ENCODE data around the gene LCT.
"Not testable (repeated sequence)": the region's sequence is repeated elsewhere in the genome, so short reads cannot be mapped to it uniquely, and the experiment has no call there.

Gene LCT

DNA sequence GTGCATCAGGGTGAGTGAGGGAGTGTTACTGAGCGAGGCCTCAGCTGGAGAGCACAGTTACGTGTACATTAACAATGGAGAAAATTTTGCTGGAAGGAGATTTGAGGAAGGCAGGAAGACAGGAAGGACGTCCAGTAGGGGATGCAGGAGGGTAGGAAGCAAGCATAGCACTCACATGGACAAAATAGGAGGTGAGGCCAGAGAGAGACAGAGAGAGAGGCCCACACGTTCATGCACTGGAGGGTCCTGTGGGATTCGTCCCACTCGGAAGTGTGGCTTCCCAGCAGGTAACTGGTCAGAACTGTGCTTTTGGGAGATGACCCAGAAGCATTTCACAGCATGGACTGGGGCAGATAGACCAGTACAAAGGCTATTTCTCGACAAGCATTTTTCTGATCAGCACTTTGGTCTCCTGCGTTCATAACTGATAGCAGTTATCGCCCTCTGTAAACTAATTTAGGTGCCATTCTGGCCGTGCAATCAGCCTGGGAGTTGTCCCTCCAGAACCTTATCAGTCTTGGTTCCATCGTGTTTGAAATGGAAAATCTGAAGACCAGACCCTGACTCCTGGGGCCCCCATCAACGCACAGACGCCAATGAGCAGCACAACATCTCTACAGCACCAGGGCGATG is 5.7 kb downstream of the LCT start:
- DNase-seq (ENCODE audit: low read depth) = no peak

DNA sequence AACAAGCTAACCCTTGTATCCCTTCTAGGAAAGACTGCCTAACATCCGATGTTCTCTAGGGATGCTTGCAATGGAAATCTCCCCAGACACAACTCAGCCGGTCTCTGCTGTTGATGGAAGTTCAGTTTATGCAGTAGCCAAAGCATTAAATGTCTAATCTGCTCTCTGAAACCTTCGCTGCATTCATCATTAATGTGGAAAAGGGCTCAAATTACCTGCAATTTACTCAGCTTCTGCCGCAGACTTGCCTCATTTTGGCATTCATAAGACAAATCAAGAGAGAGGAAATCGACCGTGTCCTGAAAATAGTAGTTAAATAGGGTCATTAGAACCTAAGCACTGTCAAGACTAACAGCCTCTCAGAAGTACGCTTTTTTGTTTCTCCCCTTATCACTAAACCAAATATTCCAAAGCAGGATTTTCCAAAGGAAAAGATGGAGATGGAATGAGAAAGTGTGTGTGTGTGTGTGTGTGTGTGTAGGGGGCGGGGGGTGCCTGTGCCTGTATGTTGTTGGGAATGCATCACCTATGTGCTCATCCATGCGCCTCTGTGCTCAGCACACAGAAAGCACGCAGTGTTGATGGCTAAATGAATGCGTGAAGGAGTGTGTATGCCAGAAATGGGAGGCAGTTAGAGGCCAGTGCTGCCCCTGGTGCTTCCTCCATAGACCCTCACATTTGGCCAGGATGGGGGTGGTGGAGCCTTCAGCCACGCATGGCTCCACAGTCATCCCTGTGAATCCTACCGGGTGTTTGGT is 7.4 kb downstream of the LCT start:
- no peak for DNase-seq (ENCODE audit: low read depth)

DNA sequence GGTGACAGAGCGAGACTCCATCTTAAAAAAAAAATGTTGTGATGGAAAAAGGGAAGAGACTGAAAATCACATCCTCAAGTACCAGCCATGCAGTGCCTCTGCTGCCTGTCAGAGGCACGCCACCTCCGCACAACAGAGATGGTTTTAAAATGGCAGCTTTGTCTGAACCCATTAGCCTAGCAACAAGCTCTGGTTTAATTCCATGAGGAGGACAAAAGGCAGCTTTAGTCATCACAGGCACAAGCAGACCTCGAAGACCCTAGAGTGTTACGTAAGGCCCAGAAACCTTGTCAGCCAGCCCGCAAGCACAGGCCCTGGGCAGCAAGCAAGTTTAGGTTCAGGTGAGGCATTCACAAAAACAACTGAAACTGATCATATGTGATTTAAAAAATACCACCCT is 10.4 kb downstream of the LCT start:
- no peak for DNase-seq (ENCODE audit: low read depth)

DNA sequence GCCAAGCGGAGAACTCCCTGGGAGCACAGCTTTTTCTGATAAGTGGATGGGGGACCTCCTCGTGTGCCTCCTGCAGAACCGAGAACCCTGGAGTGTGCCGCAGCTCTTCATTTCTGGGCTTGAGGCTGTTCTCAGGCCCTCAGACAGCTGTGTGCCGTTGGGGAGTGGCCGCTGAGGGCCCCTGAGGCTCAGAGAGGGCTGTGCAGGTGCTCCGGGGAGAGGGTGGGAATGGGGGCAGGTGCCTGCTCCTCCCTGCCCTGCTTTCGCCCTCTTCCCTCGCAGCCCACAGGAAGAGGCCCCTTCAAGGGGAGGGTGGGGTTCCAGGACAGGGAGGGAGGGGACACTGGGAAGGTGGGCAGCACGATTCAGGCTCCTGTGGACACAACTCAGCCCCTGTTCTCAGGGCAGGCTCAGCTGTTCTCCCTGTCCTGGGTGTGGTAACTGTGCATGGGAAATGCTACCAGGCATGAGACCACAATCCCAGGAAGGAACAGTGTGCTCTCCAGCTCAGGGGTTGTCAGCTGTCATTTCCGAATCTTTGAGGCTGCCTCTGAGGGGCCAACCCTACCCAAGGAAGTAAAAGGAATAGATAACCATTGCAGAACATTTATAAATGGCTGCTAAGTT is 11.3 kb downstream of the LCT start:
- DNase-seq (ENCODE audit: low read depth) = no peak

- DNase-seq (ENCODE audit: low read depth) = no peak
These were observed 11.9 kb downstream of the LCT start for GRCh38 chr2:135825131-135825530.

DNA sequence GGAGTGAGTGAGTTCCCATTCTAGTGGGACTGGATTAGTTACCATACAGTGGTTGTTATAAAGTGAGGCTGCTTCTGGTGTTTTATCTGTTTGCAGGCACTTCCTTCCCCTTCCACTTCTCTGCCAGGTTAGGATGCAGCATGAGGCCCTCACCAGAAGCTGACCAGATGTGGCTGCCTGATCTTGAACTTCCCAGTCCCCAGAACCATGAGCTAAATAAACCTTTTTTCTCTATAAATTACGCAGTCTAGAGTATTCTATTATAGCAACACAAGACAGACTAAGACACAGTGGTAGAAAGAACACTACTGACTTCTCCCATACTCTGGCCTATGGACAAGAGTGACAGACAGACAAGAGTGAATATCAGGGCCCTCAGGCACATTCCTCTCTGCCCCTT is 14.1 kb downstream of the LCT start:
- no peak for DNase-seq (ENCODE audit: low read depth)

DNA sequence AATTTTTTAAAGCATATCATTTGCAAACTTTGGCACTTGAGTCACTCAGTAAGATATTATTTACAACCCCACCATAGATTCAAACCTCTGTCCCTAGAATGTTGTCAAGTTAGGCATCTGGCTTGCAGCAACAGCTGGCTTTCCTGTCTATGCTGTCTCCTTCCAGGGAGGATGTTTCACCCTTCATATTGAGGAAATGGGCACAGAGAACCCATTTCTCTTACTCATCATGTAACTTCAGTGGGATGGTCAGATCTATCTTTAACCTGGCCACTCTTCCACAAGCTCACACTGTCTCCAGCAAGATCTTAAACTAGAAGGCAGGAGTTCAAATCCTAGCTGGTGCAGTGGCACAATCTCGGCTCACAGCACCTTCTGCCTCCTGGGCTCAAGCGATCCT is 15.8 kb downstream of the LCT start:
- no peak for DNase-seq (ENCODE audit: low read depth)

GRCh38 chr2:135820003-135820618 is 16.9 kb downstream of the LCT start:
- peak; percentile 35 for DNase-seq (ENCODE audit: low read depth)

GRCh38 chr2:135818937-135819610 is 17.9 kb downstream of the LCT start:
- peak; percentile 30 for DNase-seq (ENCODE audit: low read depth)

GRCh38 chr2:135817951-135818350 is 19.0 kb downstream of the LCT start:
- peak; percentile 17 for DNase-seq (ENCODE audit: low read depth)

GRCh38 chr2:135817466-135817865 is 19.5 kb downstream of the LCT start:
- DNase-seq (ENCODE audit: low read depth) = no peak

DNA sequence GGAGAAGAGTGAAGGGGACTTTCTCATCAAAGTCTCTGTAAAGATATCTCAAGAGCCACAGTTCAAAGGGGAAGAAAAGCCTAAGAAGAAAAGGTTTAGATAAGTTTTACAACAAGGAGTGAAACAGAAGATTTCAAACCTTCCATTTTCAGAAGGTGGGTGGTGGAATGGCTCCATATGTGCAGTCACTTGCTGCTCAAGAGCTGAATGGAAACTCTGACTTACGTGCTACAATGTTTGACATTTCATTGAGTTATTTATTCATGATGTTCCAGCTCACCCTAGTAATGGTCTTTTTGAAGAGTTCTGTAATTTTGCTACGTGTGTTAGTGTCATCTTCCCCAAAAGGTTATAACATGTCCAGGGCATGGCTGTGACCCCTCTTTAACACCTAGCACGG is 21.7 kb downstream of the LCT start:
- no peak for DNase-seq (ENCODE audit: low read depth)

DNA sequence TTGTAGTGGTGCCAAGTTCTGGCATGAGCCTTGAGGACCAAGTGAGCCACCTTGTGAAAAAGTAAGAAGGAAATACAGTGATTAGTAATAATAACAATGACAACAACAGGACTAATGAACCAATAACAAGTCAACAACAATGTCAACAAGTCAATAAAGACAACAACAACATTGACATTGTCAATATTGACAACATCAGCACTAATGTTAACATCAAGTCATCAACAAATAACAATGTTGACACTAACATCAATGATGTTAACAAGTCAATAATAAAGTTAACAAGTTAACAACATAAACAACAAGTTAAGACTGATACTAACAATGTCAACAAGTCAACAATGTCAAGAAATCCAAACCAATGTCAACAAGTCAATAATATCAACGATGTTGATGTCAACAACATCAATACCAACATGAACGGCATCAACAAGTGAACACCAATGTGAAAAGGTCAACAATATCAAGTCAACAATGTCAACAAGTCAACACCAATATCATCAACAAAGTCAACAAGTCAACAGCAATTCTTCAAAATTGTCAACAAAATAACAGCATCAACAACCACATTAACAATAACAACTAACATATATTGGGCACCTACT is 24.0 kb downstream of the LCT start:
- no peak for DNase-seq (ENCODE audit: low read depth)

DNA sequence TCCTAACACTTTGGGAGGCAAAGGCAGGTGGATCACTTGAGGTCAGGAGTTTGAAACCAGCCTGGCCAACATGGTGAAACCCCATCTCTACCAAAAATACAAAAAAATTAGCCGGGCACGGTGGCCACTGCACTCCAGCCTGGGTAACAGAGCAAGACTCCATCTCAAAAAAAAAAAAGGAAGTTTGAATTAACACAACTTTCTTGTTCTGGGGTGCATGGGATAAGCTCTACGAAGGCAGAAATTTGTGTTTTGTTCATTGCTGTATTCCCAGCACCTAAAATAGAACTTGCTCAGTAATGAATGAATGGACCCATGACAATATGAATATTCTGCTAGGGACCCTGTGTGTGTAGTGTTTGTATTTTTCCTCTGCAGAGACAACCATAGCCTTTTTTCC is 29.1 kb downstream of the LCT start:
- not testable (repeated sequence) for DNase-seq (ENCODE audit: low read depth)

DNA sequence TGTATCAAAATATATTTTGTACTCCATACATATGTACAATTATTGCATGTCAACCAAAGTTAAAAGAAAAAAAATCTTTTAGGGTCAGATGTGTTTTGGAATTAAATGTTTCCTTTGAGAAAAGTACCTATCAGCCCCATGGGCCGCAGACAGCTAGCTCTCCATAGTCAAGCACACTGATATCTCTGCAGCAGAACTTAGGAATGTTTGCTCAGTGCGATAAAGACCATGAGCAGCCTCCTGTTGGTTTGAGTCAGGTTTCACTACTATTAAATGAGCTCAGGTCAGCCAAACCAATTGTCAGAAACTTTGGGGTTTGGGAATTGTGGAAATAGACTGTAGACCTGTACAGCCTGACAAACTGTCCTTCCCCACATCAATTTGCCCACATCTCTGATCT is 33.7 kb downstream of the LCT start:
- peak; percentile 7 for DNase-seq (ENCODE audit: low read depth)

DNA sequence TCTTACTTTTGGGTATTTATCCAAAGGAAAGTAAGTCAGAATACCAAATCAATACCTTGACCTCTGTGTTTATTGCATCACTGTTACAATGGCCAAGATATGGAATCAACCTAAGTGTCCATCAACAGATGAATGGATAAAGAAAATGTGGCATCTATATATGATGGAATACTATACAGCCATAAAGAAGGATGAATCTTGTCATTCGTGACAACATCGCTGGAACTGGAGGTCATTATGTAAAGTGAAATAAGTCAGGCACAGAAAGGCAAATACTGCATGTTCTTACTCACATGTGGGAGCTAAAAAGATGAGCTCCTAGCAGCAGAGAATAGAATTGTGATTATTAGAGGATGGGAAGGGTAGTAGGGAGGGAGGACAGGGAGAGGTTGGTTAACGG is 34.6 kb downstream of the LCT start:
- DNase-seq (ENCODE audit: low read depth) = no peak

DNA sequence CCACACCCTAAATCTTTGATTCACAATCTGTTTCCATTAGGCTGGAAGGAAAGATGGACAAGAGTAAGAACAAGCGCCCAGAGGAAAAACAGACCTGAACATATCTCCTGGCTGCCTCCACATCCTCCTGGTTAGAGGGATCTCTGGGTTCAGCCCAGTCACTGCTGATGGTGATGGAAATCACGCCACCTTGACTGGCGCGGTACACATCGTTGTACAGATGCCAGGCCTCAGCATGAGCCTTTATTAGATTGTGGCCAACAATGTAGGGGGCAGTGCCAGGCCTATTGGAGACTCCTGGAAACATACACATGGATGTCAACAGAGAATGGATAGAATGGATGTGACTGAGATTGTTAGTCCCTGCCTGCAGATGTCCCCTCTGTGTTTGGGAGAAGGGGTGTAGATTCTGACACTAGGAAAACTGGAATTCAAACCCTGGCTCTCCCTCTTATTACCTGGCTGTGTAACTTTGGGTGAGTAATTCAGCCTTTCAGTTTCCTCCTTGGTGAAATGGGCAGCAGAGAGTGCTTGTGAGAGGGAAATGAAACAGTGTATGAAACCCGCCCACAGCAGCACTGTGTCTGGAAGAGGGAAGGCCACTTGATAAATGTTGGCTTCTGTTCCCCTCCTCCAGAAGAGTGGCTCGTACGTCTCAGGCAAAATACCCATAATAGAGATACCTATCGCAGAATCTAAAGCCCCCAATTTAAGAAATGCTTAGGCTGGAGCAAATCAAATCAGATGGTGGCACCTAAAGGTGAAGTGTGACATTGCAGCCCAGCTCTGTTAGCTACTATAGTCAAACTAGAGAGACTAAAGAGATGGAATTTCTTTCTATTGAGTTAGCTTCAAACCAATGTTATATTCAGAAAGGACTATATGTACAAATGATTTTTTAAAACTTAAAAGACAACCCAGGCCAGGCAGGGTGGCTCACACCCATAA is 36.2 kb downstream of the LCT start:
- no peak for DNase-seq (ENCODE audit: low read depth)

DNA sequence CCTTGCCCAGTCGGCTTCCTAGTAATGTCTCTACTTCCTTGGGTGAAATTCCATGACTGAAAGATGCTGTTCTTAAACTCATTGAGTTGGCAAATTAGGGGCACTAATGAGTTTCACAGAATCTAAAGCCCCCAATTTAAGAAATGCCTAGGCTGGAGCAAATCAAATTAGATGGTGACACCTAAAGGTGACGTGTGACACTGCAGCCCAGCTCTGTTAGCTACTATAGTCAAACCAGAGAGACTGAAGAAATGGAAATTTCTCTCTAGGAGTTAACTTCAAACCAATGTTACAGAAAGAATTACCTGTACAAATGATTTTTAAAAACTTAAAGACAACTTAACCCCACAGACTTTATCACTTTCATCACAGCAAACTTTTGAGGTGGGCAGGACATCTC is 37.2 kb downstream of the LCT start:
- DNase-seq (ENCODE audit: low read depth) = no peak

GRCh38 chr2:135798762-135799161 is 38.2 kb downstream of the LCT start:
- DNase-seq (ENCODE audit: low read depth) = no peak

DNA sequence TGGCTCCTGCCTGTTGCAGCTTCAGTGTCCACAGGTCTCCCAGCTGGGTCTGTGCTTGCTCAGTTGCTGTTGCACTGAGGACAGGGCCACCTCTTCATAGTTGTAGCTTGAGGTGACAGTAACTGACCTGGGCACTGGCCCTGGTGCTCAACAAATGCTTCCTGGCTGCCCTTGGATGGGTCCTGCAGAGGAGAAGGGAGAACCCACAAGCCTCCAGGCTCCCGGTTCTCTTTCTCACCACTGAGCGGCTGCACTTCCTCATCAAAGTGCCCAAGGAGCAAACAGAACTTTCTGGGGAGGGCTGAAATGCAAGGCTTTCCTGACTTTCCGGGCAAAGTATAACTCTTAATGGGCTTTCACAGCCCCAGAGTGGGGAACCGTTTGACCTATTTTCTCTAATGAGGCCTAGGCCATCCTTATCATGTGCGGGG is 38.7 kb downstream of the LCT start:
- DNase-seq (ENCODE audit: low read depth) = no peak

All from amniotic epithelial cell (primary cell).